GM12878 (cell line): ENCODE results near the gene FAM110A.

Experiments
- CTCF ChIP-seq, 3 experiments: IDR thresholded peaks in 2 of 3; conservative IDR thresholded peaks in 1 of 3; 2 replicates each; pipeline ENCODE4 v1.5.1; 2011; ENCODE audit warnings: low read depth in 3 of 3, low read length in 3 of 3, mild to moderate bottlenecking in 3 of 3, control low read depth in 2 of 3, moderate library complexity in 2 of 3, inconsistent platforms in 1 of 3, mixed read lengths in 1 of 3; ENCODE audit not compliant: control insufficient read depth in 2 of 3, insufficient read depth in 1 of 3; ENCODE audit errors: extremely low read depth in 1 of 3
- ELK1 ChIP-seq: IDR thresholded peaks from 2 replicates; pipeline ENCODE4 v1.6.1; 2012; ENCODE audit warnings: low read depth, low read length, improper control_type of control experiment
- EP300 ChIP-seq, 2 experiments: fragments of 150-350 bp in 1 of 2; IDR thresholded peaks; 2 replicates each; pipeline ENCODE4 v1.6.1; 2011 to 2012; ENCODE audit warnings: low read depth in 2 of 2, low read length in 2 of 2, borderline replicate concordance in 1 of 2, improper control_type of control experiment in 1 of 2, inconsistent platforms in 1 of 2; ENCODE audit not compliant: control insufficient read depth in 1 of 2
- ETV6 ChIP-seq, 2 experiments: fragments of 450-650 bp in 1 of 2; IDR thresholded peaks in 1 of 2; conservative IDR thresholded peaks in 1 of 2; 2 replicates each; pipeline ENCODE4 v1.6.1; 2014; ENCODE audit warnings: antibody characterized with exemption in 1 of 2, borderline replicate concordance in 1 of 2, low read depth in 1 of 2, mild to moderate bottlenecking in 1 of 2, moderate library complexity in 1 of 2
- MEF2B ChIP-seq: fragments of 450-650 bp; IDR thresholded peaks from 2 replicates; pipeline ENCODE4 v1.6.1; 2018; ENCODE audit warnings: mild to moderate bottlenecking, moderate library complexity; ENCODE audit not compliant: partially characterized antibody, poor library complexity, severe bottlenecking
- MXI1 ChIP-seq: fragments of 150-350 bp; IDR thresholded peaks from 2 replicates; pipeline ENCODE4 v1.6.1; 2011; ENCODE audit warnings: low read depth, mild to moderate bottlenecking, inconsistent platforms, low read length, improper control_type of control experiment
- PBX3 ChIP-seq: IDR thresholded peaks from 2 replicates; pipeline ENCODE4 v1.6.1; 2011; ENCODE audit warnings: mild to moderate bottlenecking, low read depth, low read length, moderate library complexity; ENCODE audit not compliant: insufficient replicate concordance
- POLR2A ChIP-seq: IDR thresholded peaks from 2 replicates; pipeline ENCODE4 v1.6.1; 2011; ENCODE audit warnings: low read depth, mild to moderate bottlenecking, low read length
- SMC3 ChIP-seq: IDR thresholded peaks from 2 replicates; pipeline ENCODE4 v1.6.1; 2011; ENCODE audit warnings: low read length, improper control_type of control experiment, borderline replicate concordance
- STAT1 ChIP-seq: fragments of 450-650 bp; conservative IDR thresholded peaks from 2 replicates; pipeline ENCODE4 v1.6.1; 2014; ENCODE audit warnings: antibody characterized with exemption, mild to moderate bottlenecking
- USF2 ChIP-seq: IDR thresholded peaks from 2 replicates; pipeline ENCODE4 v1.6.1; 2011; ENCODE audit warnings: low read depth, low read length, improper control_type of control experiment, borderline replicate concordance
- YBX1 ChIP-seq: fragments of 450-650 bp; IDR thresholded peaks from 2 replicates; pipeline ENCODE4 v1.6.1; 2016; ENCODE audit warnings: antibody characterized with exemption
- ZBTB40 ChIP-seq: fragments of 450-650 bp; IDR thresholded peaks from 2 replicates; pipeline ENCODE4 v1.6.1; 2016; ENCODE audit warnings: mild to moderate bottlenecking, moderate library complexity, borderline replicate concordance
- ZNF274 ChIP-seq: IDR thresholded peaks from one replicate; pipeline ENCODE4 v1.8.0; 2011; ENCODE audit not compliant: insufficient read length, insufficient read depth

GRCh38 chr20:826695-827323, 6.7 kb upstream of the FAM110A start:
- TF ChIP-seq MXI1 (no peak), CTCF (IDR thresholded peaks at IDR 0.05 in 2 of 3, conservative IDR thresholded peaks at IDR 0.05 in 1 of 3; ENCODE audit: control insufficient read depth in 2 of 3, extremely low read depth in 1 of 3, insufficient read depth in 1 of 3, low read depth in 3 of 3, low read length in 3 of 3) (no peak), USF2 (no peak), YBX1 (no peak), ZNF274 (no peak), STAT1 (no peak), POLR2A (no peak), SMC3 (no peak), ELK1 (no peak), PBX3 (no peak), EP300 (IDR thresholded peaks at IDR 0.05; ENCODE audit: borderline replicate concordance in 1 of 2, control insufficient read depth in 1 of 2, low read depth in 2 of 2, low read length in 2 of 2) (no peak), ZBTB40 (no peak), MEF2B (no peak), ETV6 (conservative IDR thresholded peaks at IDR 0.05 in 1 of 2, IDR thresholded peaks at IDR 0.05 in 1 of 2; ENCODE audit: borderline replicate concordance in 1 of 2, low read depth in 1 of 2) (no peak)
